Inflammatory macrophage treated with lipopolysaccharide for 1 hour (primary cell): ENCODE results near the gene KCNQ1OT1.

Experiments
- DNase-seq, 2 donors: peaks; one replicate each; pipeline ENCODE4 v3.0.0-alpha.2; 2020 to 2022

Gene KCNQ1OT1

GRCh38 chr11:2566223-2567025 lies 133.4 kb downstream of the KCNQ1OT1 start:
- no peak for DNase-seq

- DNase-seq = no peak
Measured at GRCh38 chr11:2565447-2566222, 134.2 kb downstream of the KCNQ1OT1 start.

- peak in 1 of 2 donors; percentile 38 for DNase-seq
Measured at GRCh38 chr11:2564588-2565425, 135.0 kb downstream of the KCNQ1OT1 start.

DNA sequence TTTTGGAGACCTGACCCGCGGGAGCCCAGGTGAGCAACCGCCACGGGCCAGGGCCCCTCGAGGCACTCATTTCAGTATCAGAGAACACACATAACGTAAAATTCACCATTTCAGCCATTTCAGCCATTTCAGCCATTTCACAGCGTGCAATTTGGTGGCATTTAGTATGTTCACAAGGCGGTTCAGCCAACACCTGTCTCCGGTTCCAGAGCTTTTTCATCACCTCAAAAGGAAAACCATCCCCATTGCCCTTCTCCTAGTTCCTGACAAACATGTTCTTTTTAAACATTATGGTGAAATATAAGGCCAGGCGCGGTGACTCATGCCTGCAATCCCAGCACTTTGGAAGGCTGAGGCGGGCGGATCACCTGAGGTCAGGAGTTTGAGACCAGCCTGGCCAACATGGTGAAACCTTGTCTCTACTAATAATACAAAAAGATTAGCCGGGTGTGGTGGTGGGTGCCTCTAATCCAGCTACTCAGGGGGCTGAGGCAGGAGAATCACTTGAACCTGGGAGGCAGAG lies 135.7 kb downstream of the KCNQ1OT1 start:
- no peak for DNase-seq

- no peak for DNase-seq
Measured at GRCh38 chr11:2563213-2564007, 136.4 kb downstream of the KCNQ1OT1 start.

DNA sequence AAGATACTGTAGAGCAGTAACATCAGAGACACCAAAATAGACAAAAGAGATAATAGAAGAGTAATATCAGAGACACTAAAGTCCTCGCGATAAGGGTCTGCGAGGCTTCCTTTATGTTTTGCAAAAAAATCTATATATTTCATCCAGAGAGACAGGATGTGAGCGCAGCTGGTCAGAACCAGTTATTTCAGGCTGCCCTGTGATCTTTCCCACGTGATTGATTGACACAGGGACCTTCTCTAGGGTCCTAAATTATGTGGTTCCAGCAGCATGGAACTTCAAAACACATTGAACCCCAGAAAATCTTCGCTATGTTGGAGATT lies 136.9 kb downstream of the KCNQ1OT1 start:
- DNase-seq = no peak

DNA sequence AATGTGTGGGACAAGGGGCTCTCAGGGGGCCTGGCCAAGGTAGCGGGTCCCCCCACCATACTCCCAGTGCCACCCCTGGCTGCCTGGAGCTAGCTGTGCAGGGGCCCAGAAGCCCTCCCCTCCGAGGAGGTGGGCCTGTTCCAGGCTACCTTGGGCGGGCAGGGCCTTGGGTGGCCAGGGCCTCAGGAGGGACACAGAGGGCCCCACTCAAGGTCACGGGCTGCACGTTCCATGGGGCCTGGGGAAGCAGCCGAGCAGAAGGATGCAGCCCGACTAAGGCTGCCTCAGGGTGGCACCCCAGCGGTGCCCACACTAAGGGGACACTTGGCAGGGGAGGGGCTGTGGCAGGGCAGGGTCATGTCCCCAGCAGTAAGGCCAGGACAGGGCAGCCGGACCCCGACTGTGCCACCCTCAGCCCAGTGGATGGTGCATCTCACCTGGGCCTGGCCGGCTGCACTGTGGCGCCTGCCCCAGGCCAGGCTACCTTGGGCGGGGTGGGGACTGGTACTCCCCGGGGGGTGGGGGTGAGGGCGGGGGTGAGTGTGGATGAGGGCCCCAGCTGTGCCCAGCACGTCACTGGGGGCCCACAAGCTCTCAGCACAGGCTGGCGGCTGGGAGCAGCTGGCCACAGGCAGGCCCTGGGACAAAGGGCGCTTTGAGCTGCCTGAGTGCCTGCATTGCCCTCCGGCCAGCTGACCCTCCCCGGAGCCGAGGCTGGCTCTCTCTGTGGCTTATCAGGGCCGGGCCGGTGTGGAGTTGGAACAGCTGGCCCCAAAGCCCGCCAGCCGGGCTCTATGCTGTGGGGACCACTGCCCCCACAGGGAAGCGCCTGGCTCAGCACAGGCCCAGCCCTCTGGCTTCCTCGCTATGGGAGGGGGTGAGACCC lies 137.9 kb downstream of the KCNQ1OT1 start:
- DNase-seq = no peak

DNA sequence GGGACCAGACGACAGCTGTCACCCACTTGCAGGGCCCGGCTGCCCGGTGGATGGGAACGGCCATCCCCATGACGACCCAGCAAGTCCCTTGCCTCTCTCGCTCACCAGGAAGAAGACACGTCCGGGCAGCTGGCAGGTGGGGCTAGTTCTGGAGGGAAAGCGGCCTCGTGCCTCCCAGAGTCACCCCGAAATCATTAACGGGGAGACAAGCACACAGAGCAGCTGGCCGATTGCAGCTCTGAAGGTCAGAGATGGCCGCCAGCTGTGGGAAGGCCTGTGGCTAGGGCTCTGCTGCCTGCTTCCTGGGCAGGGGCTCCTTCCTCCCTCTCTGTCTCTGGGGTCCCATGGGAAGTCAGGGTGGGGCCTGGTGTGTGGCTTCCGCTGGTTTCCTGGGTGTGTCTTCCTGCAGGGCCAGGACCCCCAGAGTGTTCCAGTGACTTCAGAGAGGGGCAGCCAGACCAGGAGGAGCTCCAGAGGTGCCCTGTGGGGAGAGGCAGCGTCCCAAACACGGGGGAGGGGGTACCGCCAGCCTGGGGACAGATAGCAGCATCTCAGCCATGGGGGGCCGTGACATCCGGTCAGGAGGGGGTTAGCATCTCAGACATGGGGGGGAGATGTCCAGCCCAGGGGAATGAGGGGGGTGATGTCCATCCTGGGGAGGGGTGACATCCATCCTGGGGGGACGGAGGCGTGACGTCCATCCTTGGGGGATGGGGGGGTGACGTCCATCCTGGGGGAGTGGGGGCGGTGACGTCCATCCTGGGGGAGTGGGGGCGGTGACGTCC lies 140.1 kb downstream of the KCNQ1OT1 start:
- no peak for DNase-seq

GRCh38 chr11:2558861-2559526 lies 140.8 kb downstream of the KCNQ1OT1 start:
- no peak for DNase-seq

GRCh38 chr11:2558397-2558796 lies 141.4 kb downstream of the KCNQ1OT1 start:
- DNase-seq = no peak
